HepG2 (cell line): ENCODE data around the gene BLCAP. TPM values are rescaled to one million over a fixed set of nuclear protein-coding genes. Genes with fewer than 3 reads are reported as not detected.

Source experiments
- ARNTL ChIP-seq: sonication (generic); formaldehyde crosslinking; IDR thresholded peaks from 2 replicates; pipeline ENCODE4 v1.4.0; 2020; ENCODE audit warnings: mild to moderate bottlenecking, missing genetic modification reagents
- ATAD3A ChIP-seq: sonication (generic); formaldehyde crosslinking; IDR thresholded peaks from 2 replicates; pipeline ENCODE4 v1.4.0; 2020; ENCODE audit warnings: missing genetic modification reagents
- BCL6 ChIP-seq: IDR thresholded peaks from 2 replicates; pipeline ENCODE4 v1.6.1; 2016; ENCODE audit warnings: missing genetic modification reagents, missing compliant biosample characterization
- CCDC6 ChIP-seq: sonication (generic); formaldehyde crosslinking; IDR thresholded peaks from 2 replicates; pipeline ENCODE4 v1.8.1; 2022; ENCODE audit warnings: mild to moderate bottlenecking, missing genetic modification reagents, moderate library complexity
- DRAP1 ChIP-seq: IDR thresholded peaks from 2 replicates; pipeline ENCODE4 v1.6.1; 2016; ENCODE audit warnings: missing genetic modification reagents, missing compliant biosample characterization
- FOXA3 ChIP-seq: IDR thresholded peaks from 2 replicates; pipeline ENCODE4 v1.6.1; 2016; ENCODE audit warnings: missing genetic modification reagents, missing compliant biosample characterization
- GRHL1 ChIP-seq: sonication (generic); formaldehyde crosslinking; conservative IDR thresholded peaks from 2 replicates; pipeline ENCODE4 v1.8.0; 2022; ENCODE audit warnings: missing genetic modification reagents
- MAFF ChIP-seq: IDR thresholded peaks from 2 replicates; pipeline ENCODE4 v1.6.1; 2011; ENCODE audit warnings: low read depth, low read length, improper control_type of control experiment
- MXD4 ChIP-seq: IDR thresholded peaks from 2 replicates; pipeline ENCODE4 v1.6.1; 2016; ENCODE audit warnings: mild to moderate bottlenecking, missing biosample characterization, missing genetic modification reagents
- PBX2 ChIP-seq: IDR thresholded peaks from 2 replicates; pipeline ENCODE4 v1.6.1; 2016; ENCODE audit warnings: control low read depth
- PCBP2 ChIP-seq: fragments of 200-400 bp; formaldehyde crosslinking; optimal IDR thresholded peaks from 2 replicates; pipeline ENCODE3; 2018; ENCODE audit warnings: low read length, low read depth; ENCODE audit not compliant: poor library complexity, severe bottlenecking
- RARG ChIP-seq: sonication (generic); formaldehyde crosslinking; IDR thresholded peaks from 2 replicates; pipeline ENCODE4 v1.4.0; 2020; ENCODE audit warnings: low read depth, mild to moderate bottlenecking, missing genetic modification reagents
- RNF2 ChIP-seq: fragments of 450-650 bp; conservative IDR thresholded peaks from 2 replicates; pipeline ENCODE4 v1.6.1; 2016; ENCODE audit warnings: low read depth
- TEAD3 ChIP-seq: optimal IDR thresholded peaks from 2 replicates; pipeline ENCODE3; 2016; ENCODE audit warnings: borderline replicate concordance
- TRIM24 ChIP-seq: sonication (generic); formaldehyde crosslinking; IDR thresholded peaks from 2 replicates; pipeline ENCODE4 v1.8.0; 2022; ENCODE audit warnings: mild to moderate bottlenecking, missing genetic modification reagents
- ZBTB7A ChIP-seq: sonication (generic); formaldehyde crosslinking; IDR thresholded peaks from 2 replicates; pipeline ENCODE4 v1.8.0; 2022; ENCODE audit warnings: mild to moderate bottlenecking, missing genetic modification reagents
- ZKSCAN1 ChIP-seq: fragments of 150-350 bp; IDR thresholded peaks from 2 replicates; pipeline ENCODE4 v1.6.1; 2014; ENCODE audit warnings: low read length
- ZMYM3 ChIP-seq: sonication (generic); formaldehyde crosslinking; IDR thresholded peaks from 2 replicates; pipeline ENCODE4 v1.5.1; 2020; ENCODE audit warnings: mild to moderate bottlenecking, missing genetic modification reagents
- ZNF180 ChIP-seq: sonication (generic); formaldehyde crosslinking; IDR thresholded peaks from 2 replicates; pipeline ENCODE4 v1.4.0; 2020; ENCODE audit warnings: low read depth, missing genetic modification reagents, borderline replicate concordance
- ZNF207 ChIP-seq: fragments of 450-650 bp; IDR thresholded peaks from 2 replicates; pipeline ENCODE4 v1.6.1; 2016; ENCODE audit warnings: antibody characterized with exemption, borderline replicate concordance
- ZNF441 ChIP-seq: sonication (generic); formaldehyde crosslinking; IDR thresholded peaks from 2 replicates; pipeline ENCODE4 v1.7.0; 2021; ENCODE audit warnings: missing genetic modification reagents, borderline replicate concordance
- ZNF512 ChIP-seq: sonication (generic); formaldehyde crosslinking; IDR thresholded peaks from 2 replicates; pipeline ENCODE4 v1.4.0; 2020; ENCODE audit warnings: mild to moderate bottlenecking, missing genetic modification reagents
- ZNF563 ChIP-seq: sonication (generic); formaldehyde crosslinking; IDR thresholded peaks from 2 replicates; pipeline ENCODE4 v1.8.0; 2022; ENCODE audit warnings: mild to moderate bottlenecking, moderate library complexity, missing genetic modification reagents
- ZNF777 ChIP-seq: sonication (generic); formaldehyde crosslinking; IDR thresholded peaks from 2 replicates; pipeline ENCODE4 v1.4.0; 2020; ENCODE audit warnings: missing genetic modification reagents
- ZNF781 ChIP-seq: sonication (generic); formaldehyde crosslinking; IDR thresholded peaks from 2 replicates; pipeline ENCODE4 v1.5.1; 2020; ENCODE audit warnings: borderline replicate concordance, mild to moderate bottlenecking, missing genetic modification reagents; ENCODE audit errors: not compliant biosample characterization
- ZUFSP ChIP-seq: sonication (generic); formaldehyde crosslinking; IDR thresholded peaks from 2 replicates; pipeline ENCODE4 v1.9.0; 2021; ENCODE audit warnings: missing genetic modification reagents, mild to moderate bottlenecking, borderline replicate concordance
- polyA plus RNA-seq, 8 experiments: library from polyadenylated mRNA; depleted of rRNA in 3 of 8; stranded (reverse) in 7 of 8; unstranded in 1 of 8; fragments of >200 nt; fragmentation: Illumina TruSeq in 4 of 8; extraction: Trizol in 4 of 8; gene quantifications; 2 replicates each; pipeline versions ENCODE4 v1.2.1 to v1.2.3, GENCODE V29; 2011 to 2016; ENCODE audit warnings: low read depth in 4 of 8, missing spikeins in 1 of 8, mixed read lengths in 1 of 8; ENCODE audit not compliant: insufficient read depth in 1 of 8
- total RNA-seq, 5 experiments: library from RNA; depleted of rRNA; stranded (reverse); fragments of >200 nt; fragmentation: Illumina TruSeq; extraction: Trizol; gene quantifications; 2 replicates each; pipeline ENCODE4 v1.2.3, GENCODE V29; 2016; ENCODE audit warnings: low read depth in 1 of 5

Gene BLCAP
- total and polyA plus RNA-seq, 2 of the 13 experiments (the other 11 are each of a cell fraction or from before 2014, with no cell fraction given) = 52.4 to 86.8 TPM

GRCh38 chr20:37535443-37536132, 7.9 kb upstream of the BLCAP start (continued):
- no peak for TF ChIP-seq CCDC6 (CRISPR knock-in tag)
- peak; percentile 72 for TF ChIP-seq FOXA3 (CRISPR knock-in tag)
- no peak for TF ChIP-seq ATAD3A (CRISPR knock-in tag)
- TF ChIP-seq TRIM24 = no peak
- TF ChIP-seq MXD4 (CRISPR knock-in tag) = 0 out of 2 replicates have a peak, but pooled peaks have one; percentile 22
- TF ChIP-seq ZNF563 (CRISPR knock-in tag) = no peak
- TF ChIP-seq ZKSCAN1 = no peak
- TF ChIP-seq ZNF441 (CRISPR knock-in tag) = no peak
- TF ChIP-seq BCL6 = peak; percentile 84
- no peak for TF ChIP-seq PBX2 (CRISPR knock-in tag)
- no peak for TF ChIP-seq ZBTB7A (CRISPR knock-in tag)
- TF ChIP-seq GRHL1 (CRISPR knock-in tag) = no peak
- no peak for TF ChIP-seq RNF2
- TF ChIP-seq ZNF180 = no peak
- no peak for TF ChIP-seq ZMYM3 (CRISPR knock-in tag)
- no peak for TF ChIP-seq ARNTL (CRISPR knock-in tag)
- no peak for TF ChIP-seq RARG (CRISPR knock-in tag)
- no peak for TF ChIP-seq ZNF777
- TF ChIP-seq TEAD3 (CRISPR knock-in tag) = peak; percentile 47
- TF ChIP-seq ZNF207 = no peak
- no peak for TF ChIP-seq ZNF781 (CRISPR knock-in tag)
- no peak for TF ChIP-seq PCBP2
- no peak for TF ChIP-seq ZNF512 (CRISPR knock-in tag)
- no peak for TF ChIP-seq MAFF
- no peak for TF ChIP-seq ZUFSP (CRISPR knock-in tag)
- peak; percentile 27; the same call in 1 of the 2 replicates for TF ChIP-seq DRAP1 (CRISPR knock-in tag)
